ENCODE data around the gene IGSF9B. TPM values are rescaled to one million over a fixed set of nuclear protein-coding genes. Genes with fewer than 3 reads are reported as not detected.

The IGSF9B gene
- total and polyA plus RNA-seq, 9 of the 15 experiments (the other 6 are each of a cell fraction or from before 2014, with no cell fraction given): 0.09 TPM; not detected in 8

GRCh38 chr11:133995066-133995465, 38.3 kb upstream of the IGSF9B start (continued):
- no peak for TF ChIP-seq TAF15 (IDR thresholded peaks at IDR 0.05; ENCODE audit: low read depth, low read length)
- no peak for TF ChIP-seq KLF10 (CRISPR knock-in tag; IDR thresholded peaks at IDR 0.05)
- no peak for TF ChIP-seq SMC3 (conservative IDR thresholded peaks at IDR 0.05; ENCODE audit: insufficient read depth, low read depth, low read length)
- TF ChIP-seq SMARCB1 (IDR thresholded peaks at IDR 0.05; ENCODE audit: insufficient read length, low read depth): no peak
- TF ChIP-seq ZNF584 (CRISPR knock-in tag; IDR thresholded peaks at IDR 0.05; ENCODE audit: low read depth): no peak
- no peak for TF ChIP-seq HDGF (IDR thresholded peaks at IDR 0.05)

DNA sequence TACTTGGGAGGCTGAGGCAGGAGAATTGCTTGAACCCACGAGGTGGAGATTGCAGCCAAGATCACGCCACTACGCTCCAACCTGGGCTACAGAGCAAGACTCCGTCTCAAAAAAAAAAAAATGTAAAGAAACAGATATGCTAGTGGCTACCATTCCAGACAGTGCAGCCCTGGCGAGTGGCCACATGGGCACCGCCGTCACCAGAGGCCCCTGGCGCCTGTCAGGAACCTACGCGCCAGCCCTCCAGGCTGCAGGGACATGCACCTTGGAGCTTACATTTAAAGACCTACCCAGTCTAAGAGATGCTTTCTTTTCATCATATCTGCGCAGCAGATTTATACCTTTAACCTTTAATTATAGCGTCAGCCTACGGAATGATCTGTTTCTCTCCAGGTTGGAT, 37.2 kb upstream of the IGSF9B start:
- in situ Hi-C loops (cut with MboI): no loop called here
- POLR2A ChIA-PET: no interaction called here
- no TSS peak for BruUV-seq (replicated peaks)
- H3K27ac ChIP-seq (ENCODE audit: extremely low read depth, low read depth, low read length): no peak overlapping the region
- no peaks in the 10 kb centered on the region for H3K4me1 ChIP-seq (replicated peaks in 1 of 2; ENCODE audit: control insufficient read depth in 2 of 2, insufficient read depth in 2 of 2, low read length in 2 of 2)
- no peaks in the 10 kb centered on the region for H3K79me2 ChIP-seq (ENCODE audit: control insufficient read depth, insufficient read depth, low read length)
- CTCF ChIA-PET (ENCODE audit: low intra/inter-chr PET ratio): no interaction called here
- FAIRE-seq: no peak
- no peaks in the 10 kb centered on the region for H3K9me1 ChIP-seq (ENCODE audit: control insufficient read depth, insufficient read depth, low read length)
- H2AFZ ChIP-seq (ENCODE audit: low read depth, low read length): no peak overlapping the region
- H3K4me2 ChIP-seq (ENCODE audit: insufficient read depth, low read length): no peak overlapping the region
- TF ChIP-seq CC2D1A (IDR thresholded peaks at IDR 0.05) (no peak), CBFA2T2 (conservative IDR thresholded peaks at IDR 0.05) (no peak), POLR2A (conservative IDR thresholded peaks at IDR 0.05) (no peak), ZNF785 (CRISPR knock-in tag; IDR thresholded peaks at IDR 0.05) (no peak), ZNF143 (CRISPR knock-in tag; IDR thresholded peaks at IDR 0.05) (no peak), ZFPM2 (CRISPR knock-in tag; IDR thresholded peaks at IDR 0.05) (no peak), DPF2 (IDR thresholded peaks at IDR 0.05) (no peak)
- intact Hi-C loops (cut with micrococcal nuclease): no loop called here
- no peaks in the 10 kb centered on the region for H4K20me1 ChIP-seq (replicated peaks; ENCODE audit: control insufficient read depth, insufficient read depth, low read length)
- no peak for DNase-seq (ENCODE audit: extremely low read depth in 1 of 4, low spot score in 3 of 4)
- no peak overlapping the region for H3K9ac ChIP-seq (ENCODE audit: insufficient read depth in 1 of 2, low read depth in 2 of 2, low read length in 2 of 2)
- no peaks in the 10 kb centered on the region for H3K9me3 ChIP-seq (replicated peaks; ENCODE audit: control insufficient read depth, insufficient read depth, low read depth, low read length)
- no peak for ATAC-seq
- no peaks in the 10 kb centered on the region for H3K36me3 ChIP-seq (ENCODE audit: control insufficient read depth, insufficient read depth, low read length)
- peaks cover 2 to 55% of the 10 kb centered on the region in 2 experiments; a peak in 3 of 5 replicates for H3K27me3 ChIP-seq (ENCODE audit: control insufficient read depth in 2 of 2, insufficient read depth in 2 of 2, low read length in 2 of 2)
- no peak overlapping the region for H3K4me3 ChIP-seq
- WGBS (ENCODE audit: insufficient coverage, low coverage, missing lambda C conversion rate): 2% methylated on average over 12 of the region's 13 CpGs
